Ascending aorta (tissue), 2 donors: ENCODE data around the gene CCT6A. TPM values are rescaled to one million over a fixed set of nuclear protein-coding genes. Genes with fewer than 3 reads are reported as not detected.
"Not testable (repeated sequence)": the region's sequence is repeated elsewhere in the genome, so short reads cannot be mapped to it uniquely, and the experiment has no call there.

ENCODE experiments used
- DNase-seq, 2 donors: peaks; one replicate each; pipeline ENCODE4 v3.0.0-alpha.2; 2019; ENCODE audit warnings: low spot score in 2 of 2
- H3K27ac ChIP-seq, 2 donors: fragments of 200-600 bp; sonication (generic); one replicate each; pipeline ENCODE4 v1.5.1; 2016 to 2017; ENCODE audit warnings: mild to moderate bottlenecking in 1 of 2
- H3K27me3 ChIP-seq: fragments of 200-600 bp; sonication (generic); one replicate; pipeline ENCODE4 v1.5.1; 2017
- H3K36me3 ChIP-seq, 2 donors: fragments of 200-600 bp; sonication (generic); one replicate each; pipeline ENCODE4 v1.5.1; 2016
- H3K4me1 ChIP-seq, 2 donors: fragments of 200-600 bp; sonication (generic); one replicate each; pipeline ENCODE4 v1.5.1; 2016 to 2017; ENCODE audit warnings: mild to moderate bottlenecking in 1 of 2
- H3K4me3 ChIP-seq, 2 donors: fragments of 200-600 bp; sonication (generic); one replicate each; pipeline ENCODE4 v1.5.1; 2016 to 2017; ENCODE audit warnings: mild to moderate bottlenecking in 1 of 2
- H3K9me3 ChIP-seq, 2 donors: fragments of 200-600 bp; sonication (generic); one replicate each; pipeline ENCODE4 v1.5.1; 2016
- intact Hi-C: fragments of 100-400 bp; cut with DNase I; formaldehyde crosslinking; loops from one replicate; pipeline ENCODE4 v1.15.1; 2023
- total RNA-seq: library from RNA; depleted of rRNA; stranded (reverse); fragments of >200 nt; gene quantifications from one replicate; pipeline ENCODE4 v1.1.0, GENCODE V29; 2016
- TF ChIP-seq, protein P1 (sequence below), 3 experiments: fragments of 200-600 bp in 2 of 3; fragments of 450-650 bp in 1 of 3; sonication (generic) in 2 of 3; IDR thresholded peaks; one replicate each; pipeline ENCODE4 v1.5.1; 2016 to 2019; ENCODE audit warnings: antibody characterized with exemption in 3 of 3, mild to moderate bottlenecking in 1 of 3, moderate library complexity in 1 of 3

The CCT6A gene, protein sequence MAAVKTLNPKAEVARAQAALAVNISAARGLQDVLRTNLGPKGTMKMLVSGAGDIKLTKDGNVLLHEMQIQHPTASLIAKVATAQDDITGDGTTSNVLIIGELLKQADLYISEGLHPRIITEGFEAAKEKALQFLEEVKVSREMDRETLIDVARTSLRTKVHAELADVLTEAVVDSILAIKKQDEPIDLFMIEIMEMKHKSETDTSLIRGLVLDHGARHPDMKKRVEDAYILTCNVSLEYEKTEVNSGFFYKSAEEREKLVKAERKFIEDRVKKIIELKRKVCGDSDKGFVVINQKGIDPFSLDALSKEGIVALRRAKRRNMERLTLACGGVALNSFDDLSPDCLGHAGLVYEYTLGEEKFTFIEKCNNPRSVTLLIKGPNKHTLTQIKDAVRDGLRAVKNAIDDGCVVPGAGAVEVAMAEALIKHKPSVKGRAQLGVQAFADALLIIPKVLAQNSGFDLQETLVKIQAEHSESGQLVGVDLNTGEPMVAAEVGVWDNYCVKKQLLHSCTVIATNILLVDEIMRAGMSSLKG
- total RNA-seq = 86.2 TPM

DNA sequence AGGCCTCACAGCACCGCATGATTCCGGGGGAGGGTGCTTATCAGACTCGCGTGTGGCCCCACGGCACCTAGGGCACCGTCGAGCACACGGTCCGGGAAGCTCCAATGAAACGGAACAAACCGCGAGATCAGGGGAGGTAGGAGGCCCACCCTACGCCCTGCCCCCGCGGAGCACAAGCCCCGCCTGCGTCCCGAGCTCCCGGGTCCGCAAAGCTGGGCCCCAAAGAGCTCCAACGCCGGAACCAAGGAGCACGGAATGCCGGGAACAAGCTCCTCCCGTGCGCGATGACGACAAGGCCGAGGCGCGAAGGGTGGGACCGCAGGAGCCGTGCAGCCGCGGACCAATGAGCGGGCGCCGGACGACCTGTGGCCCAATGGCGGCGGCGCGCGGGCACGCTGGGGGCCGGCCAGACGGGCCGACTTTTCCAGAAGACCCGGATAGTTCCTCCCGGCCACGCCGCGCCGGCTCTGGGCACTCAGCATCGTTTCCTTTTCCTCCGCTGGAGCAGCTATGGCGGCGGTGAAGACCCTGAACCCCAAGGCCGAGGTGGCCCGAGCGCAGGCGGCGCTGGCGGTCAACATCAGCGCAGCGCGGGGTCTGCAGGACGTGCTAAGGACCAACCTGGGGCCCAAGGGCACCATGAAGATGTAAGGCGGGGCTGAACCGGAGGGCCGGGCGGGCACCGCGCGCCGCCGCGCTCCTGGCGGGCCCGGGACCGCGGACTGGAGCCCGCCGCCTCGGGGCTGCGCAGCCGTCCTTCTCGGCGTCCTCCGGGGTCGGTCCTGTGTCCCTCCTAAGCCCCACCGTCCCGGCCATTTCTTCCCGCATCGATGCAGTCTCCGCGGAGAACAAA is at the start of gene CCT6A, which contains the start of gene PSPH:
Gene CCT6A (plus strand): TSS at position 427 of the 853 bp plus-strand sequence. CDS start 84 bp downstream, at position 511.
Gene PSPH (minus strand): TSS at position 106 of the 853 bp plus-strand sequence. CDS start 30,232 bp downstream, outside the sequence.
- Histone ChIP-seq H3K4me1 (peaks cover 0 to 26% of the 10 kb centered on the region in 2 donors), H3K9me3 (no peaks in the 10 kb centered on the region), H3K27me3 (no peaks in the 10 kb centered on the region), H3K36me3 (peaks cover 29 to 31% of the 10 kb centered on the region in 2 donors), H3K27ac (peak within 1 kb of the TSS; percentile 92 to 95), H3K4me3 (peak within 1 kb of the TSS; percentile 94)
- TF ChIP-seq, protein P1, sequence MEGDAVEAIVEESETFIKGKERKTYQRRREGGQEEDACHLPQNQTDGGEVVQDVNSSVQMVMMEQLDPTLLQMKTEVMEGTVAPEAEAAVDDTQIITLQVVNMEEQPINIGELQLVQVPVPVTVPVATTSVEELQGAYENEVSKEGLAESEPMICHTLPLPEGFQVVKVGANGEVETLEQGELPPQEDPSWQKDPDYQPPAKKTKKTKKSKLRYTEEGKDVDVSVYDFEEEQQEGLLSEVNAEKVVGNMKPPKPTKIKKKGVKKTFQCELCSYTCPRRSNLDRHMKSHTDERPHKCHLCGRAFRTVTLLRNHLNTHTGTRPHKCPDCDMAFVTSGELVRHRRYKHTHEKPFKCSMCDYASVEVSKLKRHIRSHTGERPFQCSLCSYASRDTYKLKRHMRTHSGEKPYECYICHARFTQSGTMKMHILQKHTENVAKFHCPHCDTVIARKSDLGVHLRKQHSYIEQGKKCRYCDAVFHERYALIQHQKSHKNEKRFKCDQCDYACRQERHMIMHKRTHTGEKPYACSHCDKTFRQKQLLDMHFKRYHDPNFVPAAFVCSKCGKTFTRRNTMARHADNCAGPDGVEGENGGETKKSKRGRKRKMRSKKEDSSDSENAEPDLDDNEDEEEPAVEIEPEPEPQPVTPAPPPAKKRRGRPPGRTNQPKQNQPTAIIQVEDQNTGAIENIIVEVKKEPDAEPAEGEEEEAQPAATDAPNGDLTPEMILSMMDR (IDR thresholded peaks at IDR 0.05) = no peak
- DNase-seq = peak; percentile 87 to 99
- intact Hi-C loops = loop anchor here (1.0 to 5.0 kb wide), 6 partner anchors 13 to 684 kb away; partner anchors contain the start of genes CHCHD2, LANCL2, NIPSNAP2 and SUMF2

GRCh38 chr7:56003749-56004148 is 47.8 kb upstream of the CCT6A start:
- Histone ChIP-seq H3K4me3 (no peak overlapping the region), H3K9me3 (no peaks in the 10 kb centered on the region), H3K27ac (no peak overlapping the region), H3K36me3 (peaks cover 0 to 3% of the 10 kb centered on the region in 2 donors), H3K27me3 (no peaks in the 10 kb centered on the region), H3K4me1 (no peaks in the 10 kb centered on the region)
- DNase-seq = no peak
- intact Hi-C loops = no loop called here
- TF ChIP-seq, protein P1 (IDR thresholded peaks at IDR 0.05) = no peak

- Histone ChIP-seq H3K27ac (no peak overlapping the region), H3K9me3 (no peaks in the 10 kb centered on the region), H3K4me1 (peaks cover 0 to 2% of the 10 kb centered on the region in 2 donors), H3K27me3 (no peaks in the 10 kb centered on the region), H3K4me3 (no peak overlapping the region), H3K36me3 (no peaks in the 10 kb centered on the region)
- intact Hi-C loops = no loop called here
- TF ChIP-seq, protein P1 (IDR thresholded peaks at IDR 0.05) = no peak
- no peak for DNase-seq
Observed at GRCh38 chr7:56007167-56007652, 44.4 kb upstream of the CCT6A start.

DNA sequence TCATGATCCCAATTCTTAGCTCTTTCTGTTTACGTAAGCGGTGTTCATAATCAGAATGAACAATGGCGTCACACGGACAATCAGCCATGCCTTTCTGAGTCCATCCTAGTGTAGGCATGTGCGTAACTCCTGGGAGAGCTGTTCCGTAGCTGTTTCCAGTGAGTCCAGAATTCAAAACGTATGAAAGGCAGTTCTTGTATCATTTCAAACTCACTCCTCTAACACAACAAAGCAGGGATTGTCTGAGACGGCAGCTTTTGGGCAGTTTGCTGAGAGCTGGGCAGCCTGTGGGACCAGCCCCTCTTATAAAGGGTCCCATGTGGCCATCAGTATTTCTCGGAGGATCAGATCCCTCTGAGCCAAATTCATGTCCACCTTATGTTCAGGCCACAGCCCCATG is 43.7 kb upstream of the CCT6A start:
- Histone ChIP-seq H3K9me3 (no peaks in the 10 kb centered on the region), H3K4me1 (peaks cover 0 to 2% of the 10 kb centered on the region in 2 donors), H3K27ac (no peak overlapping the region), H3K36me3 (no peaks in the 10 kb centered on the region), H3K27me3 (no peaks in the 10 kb centered on the region), H3K4me3 (no peak overlapping the region)
- TF ChIP-seq, protein P1 (IDR thresholded peaks at IDR 0.05) = no peak
- intact Hi-C loops = no loop called here
- DNase-seq = no peak

- intact Hi-C loops = no loop called here
- Histone ChIP-seq H3K27ac (no peak overlapping the region), H3K36me3 (no peaks in the 10 kb centered on the region), H3K4me3 (no peak overlapping the region), H3K9me3 (no peaks in the 10 kb centered on the region), H3K27me3 (no peaks in the 10 kb centered on the region), H3K4me1 (peaks cover 0 to 2% of the 10 kb centered on the region in 2 donors)
- TF ChIP-seq, protein P1 (IDR thresholded peaks at IDR 0.05) = no peak
- no peak for DNase-seq
Observed at GRCh38 chr7:56009695-56010094, 41.9 kb upstream of the CCT6A start.

DNA sequence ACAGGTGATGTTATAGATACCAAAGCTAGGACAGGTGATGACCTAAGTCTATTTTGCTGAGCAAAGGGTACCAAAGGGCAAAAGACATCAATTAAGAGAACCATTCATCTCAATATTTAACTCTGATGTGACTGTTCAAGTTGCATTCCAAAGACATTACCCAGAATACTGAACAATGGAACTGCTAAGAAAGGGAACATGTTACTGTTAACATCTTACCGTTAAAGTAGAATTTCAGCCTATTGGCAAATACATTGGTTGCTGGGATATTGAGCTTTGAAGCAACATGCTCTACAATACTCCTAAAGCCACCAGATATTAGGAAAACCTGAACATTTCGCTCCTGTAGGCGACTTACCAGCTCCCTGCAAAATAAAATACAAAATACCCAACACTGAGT is 34.5 kb upstream of the CCT6A start:
- DNase-seq, H3K9me3 ChIP-seq, H3K4me1 ChIP-seq, intact Hi-C loops, H3K27me3 ChIP-seq, H3K4me3 ChIP-seq, H3K36me3 ChIP-seq, H3K27ac ChIP-seq: not testable (repeated sequence)
